Right lobe of liver (tissue), 4 donors: ENCODE measurements around the gene PRKD2.

Experiments
- CTCF ChIP-seq, 4 donors: fragments of 200-600 bp in 3 of 4; fragments of 450-650 bp in 1 of 4; IDR thresholded peaks; one replicate each; pipeline versions ENCODE4 v1.5.1 to v1.8.0; 2016 to 2022; ENCODE audit warnings: antibody characterized with exemption in 4 of 4, mild to moderate bottlenecking in 2 of 4
- POLR2A ChIP-seq: fragments of 450-650 bp; IDR thresholded peaks from one replicate; pipeline ENCODE4 v1.6.1; 2017; ENCODE audit warnings: antibody characterized with exemption, mild to moderate bottlenecking
- donor health status: DM: no; HTN: no; CAD: no.
- donor health status: DM: no; HTN: no; CAD: no.
- donor health status: DM: no; HTN: yes; CAD: no.

- TF ChIP-seq CTCF (IDR thresholded peaks at IDR 0.05): no peak
- TF ChIP-seq POLR2A: no peak
Measured at GRCh38 chr19:46755853-46756543, 39.1 kb upstream of the PRKD2 start.
